Measurements from ENCODE around the gene LAMP2. TPM values are rescaled to one million over a fixed set of nuclear protein-coding genes. Genes with fewer than 3 reads are reported as not detected.
"Not testable (repeated sequence)": the region's sequence is repeated elsewhere in the genome, so short reads cannot be mapped to it uniquely, and the experiment has no call there.

Gene LAMP2
- 107 TPM for total RNA-seq
- long read RNA-seq, full-length matches to known transcripts, result 323 of 352 reads
- long read RNA-seq, partial matches to known transcripts, result 12 of 352 reads
- long read RNA-seq, other reads (novel, unspliced or antisense), result 17 of 352 reads

GRCh38 chrX:120468825-120469525 lies at the start of gene LAMP2:
Gene LAMP2, minus strand, starts transcription at chrX:120469296. Its CDS starts 127 bp downstream, at chrX:120469169.
- DNase-seq (ENCODE audit: low spot score), result peak; percentile 94

GRCh38 chrX:120517936-120518335 lies 48.8 kb upstream of the LAMP2 start:
- no peak for DNase-seq (ENCODE audit: low spot score)

GRCh38 chrX:120514236-120514635 lies 45.1 kb upstream of the LAMP2 start:
- DNase-seq (ENCODE audit: low spot score), result no peak

- DNase-seq (ENCODE audit: low spot score), result no peak
Observed at GRCh38 chrX:120512627-120513026, 43.5 kb upstream of the LAMP2 start.

GRCh38 chrX:120512222-120512621 lies 43.1 kb upstream of the LAMP2 start:
- no peak for DNase-seq (ENCODE audit: low spot score)

GRCh38 chrX:120504569-120504968 lies 35.5 kb upstream of the LAMP2 start:
- DNase-seq (ENCODE audit: low spot score), result no peak

GRCh38 chrX:120499301-120500072 lies 30.4 kb upstream of the LAMP2 start:
- DNase-seq (ENCODE audit: low spot score), result no peak

- not testable (repeated sequence) for DNase-seq (ENCODE audit: low spot score)
Observed at GRCh38 chrX:120490119-120490518, 21.0 kb upstream of the LAMP2 start.

- DNase-seq (ENCODE audit: low spot score), result no peak
Observed at GRCh38 chrX:120486786-120487185, 17.7 kb upstream of the LAMP2 start.

GRCh38 chrX:120485638-120486520 lies 16.8 kb upstream of the LAMP2 start:
- DNase-seq (ENCODE audit: low spot score), result no peak

- no peak for DNase-seq (ENCODE audit: low spot score)
Observed at GRCh38 chrX:120485315-120485637, 16.2 kb upstream of the LAMP2 start.

- no peak for DNase-seq (ENCODE audit: low spot score)
Observed at GRCh38 chrX:120477453-120477852, 8.4 kb upstream of the LAMP2 start.

GRCh38 chrX:120476714-120477113 lies 7.6 kb upstream of the LAMP2 start:
- DNase-seq (ENCODE audit: low spot score), result no peak

- DNase-seq (ENCODE audit: low spot score), result not testable (repeated sequence)
Observed at GRCh38 chrX:120475447-120475846, 6.4 kb upstream of the LAMP2 start.

GRCh38 chrX:120474085-120474484 lies 5.0 kb upstream of the LAMP2 start:
- no peak for DNase-seq (ENCODE audit: low spot score)

- DNase-seq (ENCODE audit: low spot score), result not testable (repeated sequence)
Observed at GRCh38 chrX:120469657-120470056, 561 bp upstream of the LAMP2 start.

- DNase-seq (ENCODE audit: low spot score), result no peak
Observed at GRCh38 chrX:120468479-120468824, 644 bp downstream of the LAMP2 start.

GRCh38 chrX:120468071-120468470 lies 1.0 kb downstream of the LAMP2 start:
- DNase-seq (ENCODE audit: low spot score), result no peak

GRCh38 chrX:120464411-120464810 lies 4.7 kb downstream of the LAMP2 start:
- no peak for DNase-seq (ENCODE audit: low spot score)

- DNase-seq (ENCODE audit: low spot score), result no peak
Observed at GRCh38 chrX:120463241-120463640, 5.9 kb downstream of the LAMP2 start.

GRCh38 chrX:120462370-120462769 lies 6.7 kb downstream of the LAMP2 start:
- DNase-seq (ENCODE audit: low spot score), result no peak

GRCh38 chrX:120459309-120459708 lies 9.8 kb downstream of the LAMP2 start:
- no peak for DNase-seq (ENCODE audit: low spot score)
